NCI-H748 (cell line): Measurements from ENCODE around the gene WLS.
"Not testable (repeated sequence)": the region's sequence is repeated elsewhere in the genome, so short reads cannot be mapped to it uniquely, and the experiment has no call there.

Experiments
- DNase-seq: peaks from one replicate; lab custom pipeline; 2025; ENCODE audit not compliant: unreplicated experiment; lab: John Stamatoyannopoulos, UW

Gene WLS

DNA sequence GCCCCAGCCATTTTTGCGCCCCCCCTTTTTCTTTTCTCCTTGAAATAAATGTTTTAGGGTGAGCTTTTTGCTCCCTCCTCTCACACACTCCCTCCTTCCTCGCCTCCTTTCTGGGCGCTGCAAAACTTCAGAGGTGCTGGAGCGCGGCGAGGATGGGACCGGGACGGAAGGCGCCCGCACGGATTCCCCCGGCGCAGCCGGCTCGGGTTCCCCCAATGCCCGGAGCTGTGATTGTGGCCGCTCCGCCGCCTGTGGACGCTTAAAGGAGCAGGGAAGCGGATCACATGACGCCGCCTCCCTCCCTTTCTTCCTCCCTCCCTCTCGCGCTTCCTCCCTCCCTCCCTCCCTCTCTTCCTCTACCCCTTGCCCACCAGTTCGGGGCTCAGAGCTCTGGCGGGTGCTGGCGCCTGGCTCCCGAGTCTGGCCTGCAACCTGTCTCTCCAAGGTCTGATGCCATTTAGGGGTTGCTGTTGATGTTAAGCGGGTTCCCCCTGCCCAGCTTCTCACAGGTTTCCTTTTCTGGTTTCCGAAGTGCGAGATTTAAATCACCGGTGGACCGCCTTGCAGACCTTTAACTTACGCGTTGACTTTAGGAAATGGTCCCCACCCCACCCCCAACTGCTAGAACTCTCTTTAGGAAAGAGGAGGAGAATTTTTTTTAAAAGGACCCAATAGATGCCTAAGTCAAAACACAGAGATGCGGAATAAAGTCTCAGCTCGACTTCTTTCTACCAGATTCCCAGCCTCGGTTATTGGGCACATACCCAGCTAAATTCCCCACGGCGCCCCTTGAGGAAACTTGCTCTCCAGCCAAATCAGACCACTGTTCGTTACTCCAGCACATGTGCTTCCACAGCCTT is at the start of gene WLS:
Gene WLS (minus strand): TSS at position 235 of the 860 bp plus-strand sequence. CDS start 224 bp downstream, at position 11.
- DNase-seq: peak; percentile 86

- DNase-seq: no peak
Measured at GRCh38 chr1:68280286-68280685, 48.0 kb upstream of the WLS start.

DNA sequence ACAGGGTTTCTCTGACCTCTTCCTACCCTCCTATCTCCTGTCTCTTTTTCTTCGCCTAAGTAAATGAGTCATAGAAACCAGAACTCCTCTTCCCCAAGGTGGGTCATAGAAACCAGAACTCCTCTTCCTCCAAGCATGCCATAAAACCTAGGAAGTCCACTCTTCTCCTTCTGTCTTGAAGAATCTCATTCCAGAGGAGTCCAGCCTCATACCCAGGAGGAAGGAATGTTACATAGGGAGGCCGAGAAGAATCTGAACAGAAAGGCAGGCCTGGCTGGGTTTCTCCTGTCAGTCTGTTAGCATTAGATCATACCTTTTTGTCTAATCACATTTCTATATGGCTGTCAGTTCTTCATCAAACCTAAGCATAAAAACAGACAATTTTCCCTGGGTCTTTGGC is 47.5 kb upstream of the WLS start:
- DNase-seq: no peak

GRCh38 chr1:68278221-68278620 is 45.9 kb upstream of the WLS start:
- no peak for DNase-seq

GRCh38 chr1:68276448-68276847 is 44.1 kb upstream of the WLS start:
- DNase-seq: no peak

- DNase-seq: no peak
Measured at GRCh38 chr1:68273530-68273929, 41.2 kb upstream of the WLS start.

DNA sequence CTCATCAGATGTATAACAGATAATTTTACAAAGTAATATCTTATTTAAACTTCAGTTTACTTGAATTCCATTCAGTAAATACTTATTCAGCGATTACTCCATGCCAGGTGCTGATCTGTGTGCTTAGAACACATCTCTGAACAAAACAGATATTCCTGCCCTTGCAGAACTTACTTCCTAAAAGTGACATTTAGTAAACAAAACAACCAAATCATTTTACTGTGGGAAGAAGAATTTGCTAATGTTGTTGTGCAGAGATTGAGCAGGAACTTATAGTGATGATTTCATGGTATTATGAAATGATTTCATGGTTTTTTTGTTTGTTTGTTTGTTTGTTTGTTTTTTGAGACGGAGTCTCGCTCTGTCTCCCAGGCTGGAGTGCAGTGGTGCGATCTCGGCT is 39.3 kb upstream of the WLS start:
- DNase-seq: no peak

DNA sequence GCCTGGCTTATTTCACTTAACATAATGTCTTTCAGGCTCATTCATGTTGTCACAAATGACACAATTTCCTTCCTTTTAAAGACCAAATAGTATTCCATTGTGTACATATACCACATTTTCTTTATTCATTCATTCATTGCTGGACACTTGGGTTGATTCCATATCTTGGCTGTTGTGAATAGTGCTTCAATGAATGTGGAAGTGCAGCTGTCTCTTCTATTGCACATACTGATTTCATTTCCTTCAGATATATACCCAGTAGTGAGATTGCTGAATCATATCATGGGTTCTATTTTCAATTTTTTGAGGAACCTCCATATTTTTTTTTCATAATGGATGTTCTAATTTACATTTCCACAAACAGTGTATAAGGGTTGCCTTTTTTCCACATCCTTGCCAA is 38.6 kb upstream of the WLS start:
- DNase-seq: no peak

DNA sequence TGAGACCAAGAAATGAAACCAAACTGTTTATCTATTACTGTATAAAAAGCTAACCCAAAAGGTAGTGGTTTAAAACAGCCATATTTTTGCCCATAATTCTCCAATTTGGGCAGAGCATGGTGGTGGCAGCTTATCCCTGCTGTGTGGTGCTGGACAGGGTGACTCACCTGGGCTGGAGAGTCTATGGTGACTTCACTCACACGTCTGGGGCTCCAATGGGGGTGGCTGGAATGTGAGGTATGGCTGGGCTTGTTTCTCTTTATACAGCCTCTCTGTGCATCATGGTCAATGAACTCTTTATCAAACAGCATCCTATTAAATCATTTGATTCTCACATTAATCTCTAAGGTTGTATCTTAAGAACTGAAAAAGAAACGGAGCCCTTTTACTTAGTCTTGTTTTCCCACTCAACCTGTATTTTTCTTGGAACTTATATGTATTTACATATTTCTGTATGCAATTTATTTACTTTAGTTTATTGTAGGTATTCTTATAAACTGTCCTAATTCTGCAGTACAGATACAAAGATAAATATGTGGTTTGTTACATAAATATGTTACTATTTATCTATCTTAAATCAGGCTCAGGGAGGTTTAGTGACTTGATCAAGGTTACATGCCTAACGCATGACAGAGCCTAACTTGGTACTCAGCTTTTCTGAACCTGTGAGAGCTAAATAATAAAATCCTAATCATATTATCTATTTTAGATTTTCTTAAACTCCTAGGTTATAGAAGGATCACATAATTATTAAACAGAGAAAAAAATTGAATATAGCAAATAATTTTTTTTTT is 37.5 kb upstream of the WLS start:
- no peak for DNase-seq

DNA sequence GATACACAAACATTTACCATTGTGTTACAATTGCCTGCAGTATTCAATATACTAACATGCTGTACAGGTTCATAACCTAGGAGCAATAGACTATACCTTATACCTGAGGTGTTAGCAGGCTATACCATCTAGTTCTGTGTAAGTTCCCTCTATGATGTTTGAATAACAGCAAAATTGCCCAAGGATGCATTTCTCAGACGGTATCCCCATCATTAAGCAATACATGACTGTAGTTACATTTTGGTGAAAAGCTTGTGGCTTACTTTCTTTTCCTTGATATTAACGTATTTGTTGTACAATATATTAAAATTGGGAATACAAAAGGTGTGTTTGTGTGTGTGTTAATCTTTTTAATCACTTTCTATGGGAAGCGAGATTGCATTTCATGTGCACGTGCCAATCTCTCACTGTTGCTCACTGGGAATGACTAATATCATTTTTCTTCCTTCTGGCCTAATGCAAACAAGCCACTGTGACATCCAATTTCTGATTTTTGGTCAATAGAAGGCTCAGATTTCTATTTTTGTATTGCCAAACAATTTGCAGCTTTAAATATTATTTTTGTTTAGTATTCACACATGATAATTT is 36.7 kb upstream of the WLS start:
- no peak for DNase-seq

DNA sequence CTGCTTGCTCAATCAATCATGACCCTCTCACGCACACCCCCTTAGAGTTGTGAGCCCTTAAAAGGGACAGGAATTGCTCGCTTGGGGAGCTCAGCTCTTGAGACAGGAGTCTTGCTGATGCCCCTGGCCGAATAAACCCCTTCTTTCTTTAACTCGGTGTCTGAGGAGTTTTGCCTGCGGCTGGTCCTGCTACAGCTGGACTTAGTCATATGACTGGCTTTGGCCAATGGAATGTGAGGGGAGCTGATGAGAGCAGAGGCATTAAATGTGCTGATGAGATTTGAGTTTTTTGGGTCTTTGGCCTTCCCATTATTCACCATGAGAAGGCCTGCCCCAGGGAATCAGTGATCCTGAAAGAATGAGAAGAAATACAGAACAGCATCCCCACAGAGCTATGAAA is 24.5 kb upstream of the WLS start:
- DNase-seq: not testable (repeated sequence)

- DNase-seq: no peak
Measured at GRCh38 chr1:68255301-68255700, 23.0 kb upstream of the WLS start.

DNA sequence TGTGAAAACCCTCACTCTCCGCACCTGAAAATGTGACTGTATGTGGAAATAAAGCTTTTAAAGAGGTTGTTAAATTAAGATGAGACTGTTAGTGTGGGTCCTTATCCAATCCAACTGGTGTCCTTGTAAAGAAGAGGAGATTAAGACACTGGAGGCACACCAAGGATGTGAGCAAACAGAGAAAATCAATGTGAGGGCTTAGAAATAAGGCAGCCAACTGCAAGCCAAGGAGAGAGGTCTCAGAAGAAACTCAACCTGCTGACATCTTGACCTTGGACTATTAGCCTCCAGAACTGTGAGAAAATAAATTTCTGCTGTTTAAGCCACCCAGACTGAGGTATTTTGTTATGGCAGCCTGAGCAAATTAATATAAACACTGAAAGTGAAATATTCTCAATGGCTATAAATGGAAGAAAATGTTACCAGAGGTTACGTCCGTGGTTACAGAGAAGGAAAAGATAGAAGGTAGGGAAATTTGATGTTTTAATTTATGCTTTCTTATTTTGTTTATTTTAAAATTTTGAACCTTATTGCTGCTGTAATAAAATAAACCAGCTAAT is 22.4 kb upstream of the WLS start:
- DNase-seq: no peak

DNA sequence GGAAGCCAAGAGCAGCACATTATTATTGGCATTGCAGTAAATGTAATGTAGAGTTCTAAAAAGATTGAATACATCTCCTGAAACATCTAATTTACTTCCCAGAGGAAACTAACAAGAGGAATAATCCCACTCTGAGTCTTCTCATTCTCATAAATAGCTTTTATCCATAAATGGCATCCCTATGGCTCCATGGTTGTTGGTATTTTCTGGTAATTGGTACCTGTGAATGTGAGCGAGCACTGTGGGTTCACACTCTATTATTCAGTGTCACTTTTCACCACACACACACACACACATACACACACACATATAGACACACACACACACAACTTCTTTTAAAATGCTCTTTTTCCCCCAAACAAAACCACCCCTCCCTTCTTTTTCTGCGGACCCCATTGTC is 4.7 kb upstream of the WLS start:
- DNase-seq: no peak

- DNase-seq: no peak
Measured at GRCh38 chr1:68234094-68234493, 1.8 kb upstream of the WLS start.

DNA sequence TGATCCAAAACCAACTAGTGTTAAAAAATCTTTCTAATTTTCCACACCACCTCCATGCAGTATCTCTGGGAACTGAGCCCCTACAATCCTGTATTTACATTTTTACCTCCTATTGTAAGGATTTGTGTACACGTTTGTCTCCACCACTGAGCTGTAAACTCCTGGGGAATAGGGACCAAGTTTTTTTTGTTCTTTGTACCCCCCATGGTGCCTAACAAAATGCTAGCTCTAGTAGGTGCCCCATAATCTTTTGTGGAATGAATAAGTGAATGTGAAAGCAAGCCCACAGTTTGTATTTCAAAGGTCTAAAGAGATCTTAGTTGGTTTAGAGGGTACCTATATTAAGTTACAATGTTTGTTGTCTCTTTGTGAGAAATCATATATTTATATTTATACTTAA is 879 bp upstream of the WLS start:
- DNase-seq: no peak

GRCh38 chr1:68231627-68232288 is 565 bp downstream of the WLS start:
- DNase-seq: peak; percentile 78

DNA sequence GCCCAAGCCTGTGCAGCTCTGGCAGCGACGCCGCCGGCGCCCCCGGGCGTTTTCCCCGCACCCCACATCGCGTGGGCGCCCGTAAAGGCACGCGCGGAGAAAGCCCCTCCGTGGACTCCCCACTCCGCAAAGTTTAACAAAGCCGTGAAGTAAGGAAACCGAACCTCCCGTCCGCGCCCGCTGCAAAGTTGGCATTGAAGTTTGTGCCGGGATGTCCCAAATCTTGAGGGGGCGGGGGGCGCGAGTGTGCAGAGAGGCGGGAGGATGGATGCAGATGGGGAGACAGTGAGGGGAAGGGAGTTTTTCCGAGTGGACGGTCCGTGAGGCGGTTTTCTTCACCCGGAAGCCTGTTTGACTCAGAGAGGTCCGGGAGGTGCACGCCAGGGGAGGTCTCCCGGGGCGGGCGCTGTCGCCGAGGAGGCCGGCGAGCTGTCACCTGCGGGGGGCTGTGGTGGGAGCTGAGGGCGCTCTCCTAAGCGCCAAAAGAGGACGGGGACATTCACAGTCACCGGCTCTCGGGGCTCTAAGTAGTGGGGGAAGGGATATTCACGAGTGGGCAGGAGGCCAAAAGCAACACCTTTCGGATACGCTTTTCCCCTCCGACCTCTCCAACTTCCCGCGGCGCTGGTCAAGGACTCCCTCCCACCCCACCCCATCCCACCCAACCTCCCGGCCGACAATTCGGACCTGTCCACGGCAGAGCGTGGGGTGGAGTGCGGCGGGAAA is 1.3 kb downstream of the WLS start:
- peak; percentile 58 for DNase-seq

DNA sequence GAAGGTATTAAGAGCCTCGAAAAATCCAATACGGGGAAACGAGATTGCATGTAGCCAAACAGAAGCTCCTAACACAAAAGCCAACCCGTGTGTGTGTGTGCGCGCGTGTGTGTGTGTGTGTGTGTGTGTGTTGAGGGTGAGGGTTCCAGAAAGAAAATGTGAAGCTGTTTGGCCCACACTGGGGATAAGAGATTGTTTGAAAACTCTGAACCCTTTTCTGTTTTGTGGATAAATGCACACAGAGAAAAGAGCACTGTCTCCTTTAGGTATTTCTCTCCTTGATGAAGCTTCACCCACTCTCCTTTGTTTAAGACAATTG is 1.9 kb downstream of the WLS start:
- DNase-seq: peak; percentile 75

DNA sequence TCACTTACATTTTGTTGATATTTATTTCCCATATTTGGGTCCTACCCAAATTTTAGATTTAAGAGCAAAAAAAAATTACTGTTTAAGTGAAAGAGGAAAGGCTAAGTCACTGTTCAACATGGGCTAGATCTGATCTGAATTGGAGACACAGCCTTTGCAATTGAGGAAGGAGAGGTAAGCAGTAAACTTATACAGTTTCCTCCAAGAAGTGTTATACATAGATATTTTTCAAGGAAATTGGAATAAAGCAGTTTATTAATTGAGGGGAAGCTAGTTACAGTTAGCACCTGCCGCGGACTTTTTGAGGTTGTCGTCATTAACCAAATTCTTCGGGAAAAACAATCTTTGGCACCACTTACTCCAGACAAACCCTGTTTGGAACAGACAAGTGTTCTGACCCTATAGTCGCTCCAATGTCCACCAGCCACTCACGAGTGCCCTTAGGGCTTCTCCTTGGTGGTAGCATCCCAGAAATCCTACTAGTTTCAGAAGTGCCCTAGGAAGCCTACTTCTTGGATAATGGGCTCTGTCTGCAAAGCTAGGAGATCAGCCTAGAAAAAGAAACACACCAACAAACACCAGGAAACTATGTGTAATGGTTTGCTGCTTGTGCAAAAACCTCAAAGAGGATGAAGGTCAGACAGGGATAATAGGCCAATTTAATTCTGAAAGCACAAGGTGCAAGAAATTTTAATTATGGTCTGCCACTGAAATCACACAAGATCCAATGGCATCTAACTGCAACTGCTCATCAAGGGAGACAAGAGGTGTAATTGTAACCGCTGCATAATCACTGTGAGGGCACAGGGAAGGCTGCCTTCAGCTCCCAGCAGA is 2.5 kb downstream of the WLS start:
- no peak for DNase-seq
